Neural cell (in vitro differentiated cells): ENCODE data around the gene THAP4.

Experiments used
- CTCF ChIP-seq: fragments of 450-650 bp; IDR thresholded peaks from 2 replicates; pipeline ENCODE4 v1.5.1; 2014; ENCODE audit warnings: antibody characterized with exemption, mild to moderate bottlenecking, moderate library complexity; ENCODE audit not compliant: poor library complexity, severe bottlenecking
- EP300 ChIP-seq: fragments of 450-650 bp; conservative IDR thresholded peaks from 2 replicates; pipeline ENCODE4 v1.6.1; 2014; ENCODE audit warnings: antibody characterized with exemption, mild to moderate bottlenecking, moderate library complexity; ENCODE audit not compliant: poor library complexity, severe bottlenecking
- EZH2 ChIP-seq: fragments of 200-600, 300-800 bp; shearing (Covaris generic), sonication (generic); IDR thresholded peaks from 2 replicates; pipeline ENCODE4 v1.6.1; 2014; ENCODE audit warnings: antibody characterized with exemption, low read length, borderline replicate concordance, mild to moderate bottlenecking; ENCODE audit not compliant: insufficient read depth, poor library complexity, severe bottlenecking
- MXI1 ChIP-seq: fragments of 450-650 bp; conservative IDR thresholded peaks from 2 replicates; pipeline ENCODE4 v1.6.1; 2014; ENCODE audit warnings: antibody characterized with exemption, mild to moderate bottlenecking; ENCODE audit not compliant: poor library complexity, severe bottlenecking
- POLR2AphosphoS5 ChIP-seq: IDR thresholded peaks from 2 replicates; pipeline ENCODE4 v1.6.1; 2012
- RAD21 ChIP-seq: fragments of 450-650 bp; conservative IDR thresholded peaks from 2 replicates; pipeline ENCODE4 v1.6.1; 2014; ENCODE audit warnings: antibody characterized with exemption, mild to moderate bottlenecking, moderate library complexity
- REST ChIP-seq: IDR thresholded peaks from 2 replicates; pipeline ENCODE4 v1.6.1; 2012; ENCODE audit warnings: borderline replicate concordance
- TAF1 ChIP-seq: IDR thresholded peaks from 2 replicates; pipeline ENCODE4 v1.6.1; 2012; ENCODE audit warnings: low read depth

- TF ChIP-seq TAF1, result no peak
- TF ChIP-seq EZH2, result no peak
- peak; percentile 37 for TF ChIP-seq CTCF
- TF ChIP-seq POLR2AphosphoS5, result peak; percentile 58
- TF ChIP-seq EP300, result peak; percentile 42
- peak; percentile 77 for TF ChIP-seq REST
- peak; percentile 54 for TF ChIP-seq RAD21
- peak; percentile 69 for TF ChIP-seq MXI1
Observed at GRCh38 chr2:241666627-241667400, 29.9 kb upstream of the THAP4 start.
